Ovary (tissue), 9 donors: ENCODE measurements around the gene LYPD6. TPM values are rescaled to one million over a fixed set of nuclear protein-coding genes. Genes with fewer than 3 reads are reported as not detected.

Experiments used
- DNase-seq, 5 donors: peaks; one replicate each; pipeline ENCODE4 v3.0.0-alpha.2; 2019 to 2020
- H3K27ac ChIP-seq, 2 donors: fragments of 200-600 bp; one replicate each; pipeline versions ENCODE4 v1.5.1 to v1.8.0; 2019 to 2022
- H3K27me3 ChIP-seq: fragments of 200-600 bp; one replicate; pipeline ENCODE4 v1.8.0; 2022
- H3K36me3 ChIP-seq: fragments of 200-600 bp; sonication (generic); one replicate; pipeline ENCODE4 v1.5.1; 2019
- H3K4me1 ChIP-seq: one replicate; pipeline ENCODE4 v1.8.1; 2013; ENCODE audit warnings: mild to moderate bottlenecking, moderate library complexity; ENCODE audit not compliant: insufficient read depth
- H3K4me3 ChIP-seq: fragments of 200-600 bp; sonication (generic); one replicate; pipeline ENCODE4 v1.5.1; 2017
- H3K9me3 ChIP-seq, 2 donors: fragments of 200-600 bp in 1 of 2; sonication (generic) in 1 of 2; one replicate each; pipeline versions ENCODE4 v1.5.1 to v1.8.1; 2013 to 2019; ENCODE audit warnings: mild to moderate bottlenecking in 1 of 2, moderate library complexity in 1 of 2
- EP300 ChIP-seq: sonication (generic); formaldehyde crosslinking; IDR thresholded peaks from one replicate; pipeline ENCODE4 v1.6.1; 2017; ENCODE audit warnings: antibody characterized with exemption
- POLR2A ChIP-seq: fragments of 450-650 bp; IDR thresholded peaks from one replicate; pipeline ENCODE4 v1.6.1; 2017; ENCODE audit warnings: antibody characterized with exemption, mild to moderate bottlenecking, moderate library complexity
- WGBS, 3 donors: extraction: QIAGEN DNeasy Blood & Tissue Kit in 1 of 3; methylation state at CpG; one replicate each; pipeline versions ENCODE4 v1.1.5 to v1.1.7; 2013 to 2017; 5-methylcytosine and 5-hydroxymethylcytosine counted together
- intact Hi-C, 4 donors: fragments of 100-400 bp; cut with DNase I; formaldehyde crosslinking; loops; one replicate each; pipeline versions ENCODE4 v1.11.0 to v1.15.1; 2022 to 2023
- polyA plus RNA-seq, 2 donors: library from polyadenylated mRNA; stranded (reverse); fragments of 200-250 nt in 1 of 2; fragments of 350-450 nt in 1 of 2; fragmentation: Illumina TruSeq in 1 of 2; extraction: RNeasy Lipid Tissue Mini Kit (QIAGEN cat#74804) in 1 of 2; gene quantifications; one replicate each; pipeline ENCODE4 v1.2.3, GENCODE V29; 2013 to 2014
- total RNA-seq, 7 donors: library from RNA; depleted of rRNA in 2 of 7; stranded (reverse); fragments of >200 nt in 2 of 7; fragmentation: NEBNext Ultra II Directional in 3 of 7; extraction: Animal tissue kit (Norgen Biotek cat#: 25700) in 3 of 7; gene quantifications; one replicate each; pipeline versions ENCODE4 v1.1.0 to v1.2.4, GENCODE V29; 2016 to 2023
- TF ChIP-seq, protein P1 (sequence below), 3 donors: fragments of 450-650 bp in 2 of 3; fragments of 200-600 bp in 1 of 3; IDR thresholded peaks; one replicate each; pipeline versions ENCODE4 v1.5.1 to v1.8.0; 2016 to 2022; ENCODE audit warnings: antibody characterized with exemption in 3 of 3, mild to moderate bottlenecking in 1 of 3
- donor health status: DM: no; HTN: no; CAD: no; lungs with moderate emphysema.
- donor health status: DM: no; HTN: no; CAD: no.
- donor health status: Bipolar disorder and iron deficiency.
- donor health status: DM: yes; HTN: yes; CAD: no.
- donor health status: DM: no; HTN: no; CAD: no.
- donor health status: DM: yes; HTN: yes; CAD: no.

LYPD6 gene
- total and polyA plus RNA-seq, 9 donors = 0.15 to 3.2 (median 1.2) TPM

GRCh38 chr2:149389506-149390167, 59.2 kb downstream of the LYPD6 start:
- intact Hi-C loops = no loop called here
- Histone ChIP-seq H3K9me3 (no peaks in the 10 kb centered on the region), H3K4me3 (no peak overlapping the region), H3K27ac (no peak overlapping the region), H3K4me1 (no peaks in the 10 kb centered on the region), H3K36me3 (no peaks in the 10 kb centered on the region), H3K27me3 (no peaks in the 10 kb centered on the region)
- WGBS, 3 donors = 76 to 81% (median 78%) methylated on average over 6 of the region's 6 CpGs
- no peak for DNase-seq
- TF ChIP-seq POLR2A (no peak), EP300 (no peak)
- TF ChIP-seq, protein P1, sequence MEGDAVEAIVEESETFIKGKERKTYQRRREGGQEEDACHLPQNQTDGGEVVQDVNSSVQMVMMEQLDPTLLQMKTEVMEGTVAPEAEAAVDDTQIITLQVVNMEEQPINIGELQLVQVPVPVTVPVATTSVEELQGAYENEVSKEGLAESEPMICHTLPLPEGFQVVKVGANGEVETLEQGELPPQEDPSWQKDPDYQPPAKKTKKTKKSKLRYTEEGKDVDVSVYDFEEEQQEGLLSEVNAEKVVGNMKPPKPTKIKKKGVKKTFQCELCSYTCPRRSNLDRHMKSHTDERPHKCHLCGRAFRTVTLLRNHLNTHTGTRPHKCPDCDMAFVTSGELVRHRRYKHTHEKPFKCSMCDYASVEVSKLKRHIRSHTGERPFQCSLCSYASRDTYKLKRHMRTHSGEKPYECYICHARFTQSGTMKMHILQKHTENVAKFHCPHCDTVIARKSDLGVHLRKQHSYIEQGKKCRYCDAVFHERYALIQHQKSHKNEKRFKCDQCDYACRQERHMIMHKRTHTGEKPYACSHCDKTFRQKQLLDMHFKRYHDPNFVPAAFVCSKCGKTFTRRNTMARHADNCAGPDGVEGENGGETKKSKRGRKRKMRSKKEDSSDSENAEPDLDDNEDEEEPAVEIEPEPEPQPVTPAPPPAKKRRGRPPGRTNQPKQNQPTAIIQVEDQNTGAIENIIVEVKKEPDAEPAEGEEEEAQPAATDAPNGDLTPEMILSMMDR (IDR thresholded peaks at IDR 0.05) = no peak

DNA sequence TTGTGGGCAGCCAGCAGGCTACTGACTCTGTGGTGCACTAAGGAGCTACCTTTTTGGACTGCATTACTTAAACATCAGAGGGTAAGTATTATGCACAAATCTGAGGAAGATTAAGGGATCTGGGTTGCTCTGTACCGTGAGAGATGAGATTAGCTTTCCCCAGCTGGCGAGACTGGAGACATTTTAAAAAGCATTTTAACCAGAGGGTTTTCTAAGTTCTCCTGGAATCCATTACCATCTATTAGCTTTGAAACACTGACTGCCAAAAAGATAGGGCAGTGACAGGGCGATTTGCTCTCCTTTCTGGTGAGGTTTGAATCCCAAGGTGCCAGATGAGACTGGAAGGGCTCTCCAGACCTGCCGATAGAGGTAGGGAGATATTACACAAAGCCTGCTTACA, 63.2 kb downstream of the LYPD6 start:
- Histone ChIP-seq H3K27ac (no peak overlapping the region), H3K9me3 (no peaks in the 10 kb centered on the region), H3K4me3 (no peak overlapping the region), H3K27me3 (no peaks in the 10 kb centered on the region), H3K4me1 (no peaks in the 10 kb centered on the region), H3K36me3 (no peaks in the 10 kb centered on the region)
- WGBS, 3 donors = 80 to 85% (median 84%) methylated on average over 4 of the region's 4 CpGs
- TF ChIP-seq, protein P1 (IDR thresholded peaks at IDR 0.05) = no peak
- TF ChIP-seq EP300 (no peak), POLR2A (no peak)
- no peak for DNase-seq
- intact Hi-C loops = no loop called here

DNA sequence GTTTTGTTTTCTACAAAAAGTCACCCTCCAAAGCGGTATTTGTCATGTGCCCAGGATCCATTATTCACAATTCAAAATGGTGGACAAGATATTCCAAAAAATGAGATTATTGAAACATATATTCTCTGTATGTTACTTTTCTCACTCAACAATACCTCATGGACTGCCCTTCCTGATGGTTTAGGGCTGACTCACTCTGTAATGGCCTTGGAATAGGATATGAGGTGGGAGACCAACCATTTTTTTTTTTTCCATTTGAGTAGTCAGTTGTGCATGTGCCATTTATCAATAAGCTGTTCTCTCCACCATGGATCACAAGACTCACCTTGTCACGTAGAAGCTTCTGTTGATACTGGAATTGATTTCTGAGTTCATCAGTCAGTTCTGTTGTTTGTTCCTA, 64.5 kb downstream of the LYPD6 start:
- no peak overlapping the region for H3K4me3 ChIP-seq
- WGBS, 3 donors = 92 to 95% (median 93%) methylated on average over 2 of the region's 2 CpGs
- no peak overlapping the region for H3K27ac ChIP-seq
- H3K4me1 ChIP-seq = no peaks in the 10 kb centered on the region
- intact Hi-C loops = no loop called here
- DNase-seq = no peak
- TF ChIP-seq EP300 (no peak), POLR2A (no peak)
- TF ChIP-seq, protein P1 (IDR thresholded peaks at IDR 0.05) = no peak
- H3K36me3 ChIP-seq = no peaks in the 10 kb centered on the region
- H3K9me3 ChIP-seq = no peaks in the 10 kb centered on the region
- H3K27me3 ChIP-seq = no peaks in the 10 kb centered on the region

DNA sequence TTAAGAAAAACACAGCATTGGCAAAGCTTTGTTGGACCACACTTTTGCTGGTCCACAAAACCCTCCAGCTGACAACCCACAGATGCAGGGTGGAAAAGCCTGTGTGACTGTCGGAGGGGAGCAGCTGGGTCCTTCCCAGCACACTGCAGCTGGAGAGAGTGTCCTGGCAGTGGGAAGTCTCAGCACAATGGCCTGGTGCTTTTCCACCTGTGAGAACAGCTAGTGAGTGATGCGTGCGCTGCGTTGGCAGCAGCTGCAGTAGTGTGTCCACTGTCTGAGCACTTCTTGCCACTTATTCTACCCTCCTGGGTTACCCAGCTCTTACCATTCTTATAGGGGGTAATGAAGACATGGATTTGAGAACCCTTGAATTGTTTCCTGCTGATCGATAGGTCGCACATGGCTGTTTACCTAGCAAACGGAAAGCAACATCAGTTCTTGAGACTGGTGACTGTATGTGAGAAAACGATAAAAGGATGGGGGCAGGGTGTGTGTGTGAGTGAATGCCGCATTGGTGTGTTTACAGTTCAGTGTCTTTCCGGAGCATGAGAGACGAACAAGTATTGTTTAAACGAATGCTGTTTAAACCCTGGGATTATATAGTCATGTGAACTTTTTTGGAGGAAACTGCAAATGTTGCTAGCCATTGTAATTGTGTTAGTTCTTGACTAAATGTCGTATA, 69.7 kb downstream of the LYPD6 start:
- 84 to 90% (median 86%) methylated on average over 13 of the region's 13 CpGs for WGBS, 3 donors
- Histone ChIP-seq H3K4me1 (no peaks in the 10 kb centered on the region), H3K9me3 (no peaks in the 10 kb centered on the region), H3K27me3 (no peaks in the 10 kb centered on the region), H3K4me3 (no peak overlapping the region), H3K36me3 (no peaks in the 10 kb centered on the region), H3K27ac (no peak overlapping the region)
- intact Hi-C loops = no loop called here
- DNase-seq = no peak
- TF ChIP-seq EP300 (no peak), POLR2A (no peak)
- TF ChIP-seq, protein P1 (IDR thresholded peaks at IDR 0.05) = no peak
